Kasumi-1 (cell line): Measurements from ENCODE around the gene FERMT1.
"Not testable (repeated sequence)": the region's sequence is repeated elsewhere in the genome, so short reads cannot be mapped to it uniquely, and the experiment has no call there.

Experiments
- DNase-seq, 2 experiments: peaks; one replicate each; lab custom pipeline; 2025; lab: John Stamatoyannopoulos, UW

FERMT1 gene

GRCh38 chr20:6070829-6071695 lies 51.8 kb downstream of the FERMT1 start:
- DNase-seq: no peak

DNA sequence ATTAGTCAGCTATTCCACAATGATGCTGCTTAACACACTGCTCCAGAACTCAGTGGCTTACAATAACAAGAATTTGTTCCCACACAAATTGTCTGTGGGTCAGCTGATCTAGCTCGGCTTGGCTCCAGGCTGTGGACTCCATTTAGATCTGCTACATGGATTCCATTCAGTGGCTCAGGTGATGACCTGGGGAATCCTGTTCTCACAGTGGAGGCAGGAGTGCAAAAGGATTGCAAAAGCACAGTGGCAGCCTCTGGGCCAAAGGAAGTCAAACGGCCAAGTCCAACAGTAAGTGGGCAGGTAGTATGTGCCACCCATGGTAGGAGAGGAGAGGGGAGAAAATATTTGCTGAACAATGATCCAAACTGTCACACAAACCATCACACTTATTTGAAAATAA lies 53.2 kb downstream of the FERMT1 start:
- DNase-seq: no peak

DNA sequence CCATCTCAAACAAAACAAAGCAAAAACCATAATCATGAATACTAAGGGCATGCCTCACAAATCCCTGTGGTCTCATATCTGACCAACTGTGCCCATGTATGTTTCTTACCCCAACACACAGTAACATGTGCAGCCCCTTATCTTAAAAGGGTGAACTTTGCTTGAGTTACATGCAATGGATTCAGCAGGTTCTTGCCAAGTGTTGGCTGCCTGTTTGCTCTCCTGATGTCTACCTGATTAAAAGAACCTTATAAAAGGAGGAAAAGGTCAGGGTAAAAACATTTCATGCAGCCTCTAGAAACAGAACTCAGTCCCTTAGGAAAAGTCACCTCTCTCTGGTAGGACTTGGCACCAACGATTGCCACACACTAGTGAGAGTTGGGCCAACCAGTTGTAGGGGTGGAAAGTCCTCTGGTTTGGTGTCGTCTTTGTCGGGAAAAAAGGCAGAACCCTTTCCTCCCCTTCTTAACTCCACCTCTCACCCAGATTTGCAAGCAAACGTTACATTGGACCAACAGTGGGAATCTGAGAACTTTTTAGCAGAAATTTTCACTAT lies 55.0 kb downstream of the FERMT1 start:
- no peak for DNase-seq

- DNase-seq: no peak
Observed at GRCh38 chr20:6066582-6066981, 56.2 kb downstream of the FERMT1 start.

DNA sequence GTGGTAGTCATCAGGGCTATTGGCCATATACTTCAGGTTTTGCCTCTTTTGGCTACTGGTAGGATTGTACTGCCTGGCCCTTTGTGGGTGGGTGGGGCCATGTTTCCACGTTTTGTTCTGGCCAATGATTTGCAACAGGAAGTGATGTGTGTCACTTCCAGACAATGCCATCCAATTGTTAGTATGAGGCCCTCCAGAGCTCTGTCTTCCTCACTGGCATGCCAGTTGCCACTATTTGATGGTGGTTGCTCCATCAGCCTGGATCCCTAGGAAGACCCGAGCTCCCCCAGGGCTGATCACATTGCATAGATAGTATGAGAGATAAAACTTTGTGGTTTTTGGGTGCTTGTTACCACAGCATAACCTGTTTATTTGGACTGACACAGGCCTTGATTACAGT lies 61.3 kb downstream of the FERMT1 start:
- DNase-seq: no peak

GRCh38 chr20:6060213-6060612 lies 62.6 kb downstream of the FERMT1 start:
- DNase-seq: no peak

DNA sequence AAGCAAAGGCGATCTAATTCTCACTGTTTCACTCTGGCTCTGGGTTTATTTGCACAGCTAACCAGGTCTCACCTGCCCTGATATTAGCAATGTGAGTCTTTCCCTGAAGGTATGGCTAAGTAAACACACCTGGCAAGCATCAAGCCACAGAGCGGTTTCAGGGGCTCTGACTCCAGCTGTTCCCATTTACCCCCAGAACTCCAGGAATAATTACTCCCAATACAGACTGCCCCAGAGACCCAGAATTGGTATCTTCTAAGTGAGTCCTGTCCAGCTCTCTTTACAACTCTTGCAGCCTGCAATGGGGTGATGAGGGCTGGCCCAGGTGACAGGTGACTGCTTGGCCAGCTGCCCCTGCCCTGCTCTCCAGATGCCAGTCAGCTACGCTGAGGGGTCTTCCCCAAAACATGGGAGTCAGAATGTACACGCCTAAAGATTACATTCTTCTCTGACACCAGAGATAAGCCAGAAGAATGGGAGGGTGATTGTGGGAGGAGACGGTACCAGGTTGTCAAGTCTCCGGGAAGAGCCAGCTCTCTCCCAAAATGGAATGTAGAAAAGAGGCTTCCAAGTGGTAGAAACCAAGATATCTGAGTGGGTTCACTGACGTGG lies 64.0 kb downstream of the FERMT1 start:
- DNase-seq: no peak

GRCh38 chr20:6057691-6058090 lies 65.1 kb downstream of the FERMT1 start:
- peak; percentile 30 to 41 for DNase-seq

GRCh38 chr20:6057139-6057538 lies 65.7 kb downstream of the FERMT1 start:
- no peak for DNase-seq

DNA sequence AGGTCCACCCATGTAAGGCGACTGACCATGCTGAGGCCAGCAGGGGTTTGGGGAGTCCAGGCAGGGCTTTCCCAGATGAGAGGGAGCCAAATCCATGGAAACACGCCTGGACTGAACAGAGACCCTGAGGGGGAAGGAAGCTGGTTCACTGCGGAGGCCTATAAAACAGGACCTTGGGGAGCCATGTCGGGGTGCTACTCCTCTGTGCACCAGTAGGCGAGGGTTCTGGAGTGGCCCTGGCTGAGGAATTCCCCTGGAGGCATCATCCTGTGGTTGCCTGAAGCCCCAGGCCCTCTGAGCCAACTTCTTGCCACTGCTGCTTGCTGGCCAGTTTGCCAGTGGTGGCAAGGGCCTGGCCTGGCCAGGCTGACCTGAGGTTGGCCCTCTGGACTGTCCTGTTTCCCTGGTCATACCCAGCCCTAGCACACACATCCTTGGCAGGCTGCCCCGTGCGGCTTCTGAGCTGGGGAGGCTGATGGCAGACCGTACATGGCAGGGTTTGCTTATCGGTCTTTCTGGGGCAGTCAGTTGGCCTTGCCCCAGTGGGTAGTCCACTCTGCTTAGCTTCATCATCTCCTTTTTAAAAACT lies 66.8 kb downstream of the FERMT1 start:
- no peak for DNase-seq

DNA sequence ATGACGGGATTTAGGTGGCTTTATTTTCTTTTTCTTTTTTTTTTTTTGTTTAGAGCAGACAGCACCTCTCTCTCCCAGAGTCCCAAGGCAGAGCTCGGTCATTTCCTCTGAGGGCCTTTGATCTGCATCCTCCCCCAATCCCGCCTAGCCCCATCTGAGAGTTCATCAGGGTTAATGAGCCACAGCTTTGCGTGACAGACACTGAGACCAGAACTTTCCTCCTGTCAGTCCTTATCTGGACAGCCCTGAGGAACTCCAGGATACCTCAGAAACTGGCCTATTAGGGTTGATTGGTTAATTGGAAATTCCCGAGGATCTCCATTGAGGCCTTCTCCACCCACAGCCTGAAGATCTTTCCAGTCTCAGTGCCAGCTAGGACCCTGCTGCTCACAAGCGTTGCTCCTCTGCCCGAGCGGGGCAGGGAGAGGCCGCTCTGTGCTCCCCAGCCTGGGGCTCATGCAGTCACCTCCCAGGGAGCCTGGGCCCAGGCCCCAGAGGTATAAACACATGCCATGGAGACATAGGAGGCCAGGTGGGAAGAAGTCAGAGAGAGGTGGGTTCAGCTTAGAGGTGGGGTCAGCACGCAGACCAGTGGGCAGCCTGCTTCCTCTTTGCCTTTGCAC lies 67.6 kb downstream of the FERMT1 start:
- DNase-seq: no peak

DNA sequence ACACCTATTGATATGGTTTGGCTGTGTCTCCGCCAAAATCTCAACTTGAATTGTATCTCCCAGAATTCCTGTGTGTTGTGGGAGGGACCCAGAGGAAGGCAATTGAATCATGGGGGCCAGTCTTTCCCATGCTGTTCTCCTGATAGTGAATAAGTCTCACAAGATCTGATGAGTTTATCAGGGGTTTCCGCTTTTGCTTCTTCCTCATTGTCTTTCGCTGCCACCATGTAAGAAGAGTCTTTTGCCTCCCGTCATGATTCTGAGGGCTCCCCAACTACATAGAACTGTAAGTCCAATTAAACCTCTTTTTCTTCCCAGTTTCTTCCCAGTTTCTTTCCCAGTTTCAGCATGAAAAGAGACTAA lies 68.2 kb downstream of the FERMT1 start:
- DNase-seq: not testable (repeated sequence)

DNA sequence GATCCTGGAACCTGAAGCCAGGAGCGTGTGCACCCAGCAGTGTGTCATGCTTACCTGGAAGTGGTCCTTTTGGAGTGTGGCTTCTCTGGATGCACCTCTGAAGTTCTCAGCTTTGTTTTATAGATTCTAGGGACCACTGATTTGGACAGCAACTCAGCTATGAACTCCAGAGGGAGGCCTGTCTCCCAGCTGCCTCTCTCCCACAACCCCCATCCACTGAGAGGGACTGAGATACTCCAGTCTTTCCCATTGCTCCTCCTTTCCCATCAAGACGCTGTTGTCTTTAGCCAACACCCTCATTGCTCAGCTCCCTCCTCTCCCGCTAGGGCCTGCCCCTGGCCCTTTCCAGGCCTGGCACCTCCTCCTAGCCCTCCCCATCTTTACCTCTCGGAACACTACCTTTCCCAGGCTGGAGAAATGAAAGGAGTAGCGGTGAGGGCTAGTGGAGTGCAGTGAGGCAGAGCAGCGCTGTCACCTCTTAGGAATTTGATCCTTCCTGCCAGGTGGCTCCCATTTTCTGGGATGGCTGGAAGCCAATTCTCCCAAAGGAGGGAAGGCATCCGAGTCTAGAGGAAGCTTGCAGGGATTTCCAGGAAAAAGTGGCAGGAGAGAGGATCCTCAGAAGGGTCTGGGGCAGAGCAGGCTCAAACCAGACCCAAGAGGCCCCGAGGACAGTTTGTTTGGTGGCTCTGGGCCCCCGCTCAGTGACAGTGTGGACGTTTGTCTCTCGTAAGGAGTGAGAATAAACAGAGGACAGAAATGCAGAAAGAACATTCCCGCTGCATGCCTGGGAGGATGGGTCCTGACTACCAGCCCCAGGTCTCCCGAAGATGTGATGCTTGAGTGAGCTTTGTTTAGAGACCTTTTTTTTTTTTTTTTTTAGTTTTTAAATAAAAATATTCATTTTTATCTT lies 68.8 kb downstream of the FERMT1 start, which contains the start of gene LRRN4:
TSS of gene LRRN4 (minus strand) at position 285 of the 913 bp plus-strand sequence. CDS start 1,261 bp downstream, outside the sequence.
- no peak for DNase-seq

GRCh38 chr20:6053064-6053775 lies 69.6 kb downstream of the FERMT1 start:
- no peak for DNase-seq

- DNase-seq: peak; percentile 14 to 33
Observed at GRCh38 chr20:6051505-6051904, 71.3 kb downstream of the FERMT1 start.

DNA sequence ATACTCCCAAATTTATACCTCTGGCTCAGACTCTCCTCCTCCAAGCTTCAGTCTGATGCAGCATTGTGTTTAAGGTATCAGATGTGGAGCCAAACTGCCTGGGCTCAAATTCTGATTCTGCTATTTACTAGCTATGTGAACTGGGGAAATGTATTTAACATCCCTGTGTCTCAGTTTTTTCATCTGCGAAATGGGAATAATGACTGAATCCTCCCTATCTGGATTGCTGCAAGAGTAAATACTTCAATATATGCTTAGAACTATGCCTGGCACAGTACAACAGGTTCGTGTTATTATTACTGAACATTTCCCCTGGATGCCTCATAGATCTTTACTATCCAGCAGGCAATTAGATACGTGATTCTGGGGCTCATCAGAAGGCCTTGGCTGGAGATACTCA lies 74.4 kb downstream of the FERMT1 start:
- no peak for DNase-seq

GRCh38 chr20:6046432-6046831 lies 76.4 kb downstream of the FERMT1 start:
- DNase-seq: no peak

GRCh38 chr20:6045566-6045965 lies 77.3 kb downstream of the FERMT1 start:
- DNase-seq: no peak

DNA sequence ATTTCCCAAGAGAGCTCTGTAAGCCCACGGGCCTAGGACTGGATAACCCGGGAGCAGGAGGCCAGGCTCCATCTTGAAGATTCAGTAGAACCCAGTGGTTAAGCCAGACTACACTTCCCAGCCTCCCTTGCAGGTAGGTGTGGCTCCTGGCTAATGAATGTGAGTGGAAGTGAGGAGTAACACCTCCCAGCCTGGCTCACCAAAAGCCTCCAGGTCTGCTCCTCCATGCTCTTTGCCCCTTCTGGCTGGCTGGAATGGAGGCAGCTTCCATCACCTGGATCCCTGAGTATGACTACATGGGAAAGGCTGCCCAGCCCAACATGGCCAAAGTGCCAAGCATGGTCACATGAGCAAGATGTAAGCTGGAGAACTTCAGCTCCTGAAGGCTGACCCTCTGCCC lies 78.7 kb downstream of the FERMT1 start:
- DNase-seq: no peak

- DNase-seq: no peak
Observed at GRCh38 chr20:6041808-6042265, 81.0 kb downstream of the FERMT1 start.
